Thyroid gland (tissue), 4 donors: ENCODE measurements around the gene VMAC.

Source experiments
- POLR2A ChIP-seq, 2 donors: fragments of 450-650 bp; IDR thresholded peaks; one replicate each; pipeline ENCODE4 v1.6.1; 2017; ENCODE audit warnings: antibody characterized with exemption in 2 of 2, mild to moderate bottlenecking in 2 of 2, moderate library complexity in 1 of 2
- TF ChIP-seq, protein P1 (sequence below), 6 experiments: fragments of 200-600 bp in 3 of 6; fragments of 450-650 bp in 3 of 6; sonication (generic) in 3 of 6; IDR thresholded peaks; one replicate each; pipeline ENCODE4 v1.5.1; 2016 to 2019; ENCODE audit warnings: antibody characterized with exemption in 6 of 6, mild to moderate bottlenecking in 2 of 6, inconsistent platforms in 1 of 6, moderate library complexity in 1 of 6

DNA sequence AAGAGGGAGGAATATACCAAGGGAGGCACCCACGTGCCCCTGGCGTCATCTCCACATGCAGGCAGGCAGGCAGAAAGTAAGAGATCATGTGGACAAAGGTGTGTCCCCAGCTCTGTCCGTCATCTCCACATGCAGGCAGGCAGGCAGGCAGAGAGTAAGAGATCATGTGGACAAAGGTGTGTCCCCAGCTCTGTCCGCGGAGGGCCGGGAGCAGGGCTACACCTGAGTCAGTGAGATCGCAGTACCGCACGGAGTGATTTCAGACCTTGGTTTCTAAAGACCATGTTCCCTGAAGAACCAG lies 31.6 kb downstream of the VMAC start:
- no peak for TF ChIP-seq POLR2A (IDR thresholded peaks at IDR 0.05)
- TF ChIP-seq, protein P1, sequence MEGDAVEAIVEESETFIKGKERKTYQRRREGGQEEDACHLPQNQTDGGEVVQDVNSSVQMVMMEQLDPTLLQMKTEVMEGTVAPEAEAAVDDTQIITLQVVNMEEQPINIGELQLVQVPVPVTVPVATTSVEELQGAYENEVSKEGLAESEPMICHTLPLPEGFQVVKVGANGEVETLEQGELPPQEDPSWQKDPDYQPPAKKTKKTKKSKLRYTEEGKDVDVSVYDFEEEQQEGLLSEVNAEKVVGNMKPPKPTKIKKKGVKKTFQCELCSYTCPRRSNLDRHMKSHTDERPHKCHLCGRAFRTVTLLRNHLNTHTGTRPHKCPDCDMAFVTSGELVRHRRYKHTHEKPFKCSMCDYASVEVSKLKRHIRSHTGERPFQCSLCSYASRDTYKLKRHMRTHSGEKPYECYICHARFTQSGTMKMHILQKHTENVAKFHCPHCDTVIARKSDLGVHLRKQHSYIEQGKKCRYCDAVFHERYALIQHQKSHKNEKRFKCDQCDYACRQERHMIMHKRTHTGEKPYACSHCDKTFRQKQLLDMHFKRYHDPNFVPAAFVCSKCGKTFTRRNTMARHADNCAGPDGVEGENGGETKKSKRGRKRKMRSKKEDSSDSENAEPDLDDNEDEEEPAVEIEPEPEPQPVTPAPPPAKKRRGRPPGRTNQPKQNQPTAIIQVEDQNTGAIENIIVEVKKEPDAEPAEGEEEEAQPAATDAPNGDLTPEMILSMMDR (IDR thresholded peaks at IDR 0.05): no peak
